CD4-positive, CD25-positive, alpha-beta regulatory T cell (primary cell): ENCODE measurements around the gene VMP1. TPM values are rescaled to one million over a fixed set of nuclear protein-coding genes. Genes with fewer than 3 reads are reported as not detected.

ENCODE experiments used
- ATAC-seq, 2 donors: fragments of 150-1000 bp; cut with Tn5 transposase; one replicate each; pipeline ENCODE4 v1.10.0; 2021; ENCODE audit warnings: low read depth in 2 of 2, moderate number of reproducible peaks in 2 of 2, moderate library complexity in 1 of 2
- DNase-seq, 3 donors: peaks; one replicate each; pipeline versions ENCODE4 v3.0.0 to v3.0.0-alpha.2; 2012 to 2022; ENCODE audit warnings: mixed read lengths in 1 of 3
- H3K27ac ChIP-seq: one replicate; pipeline ENCODE4 v1.7.0; 2013; ENCODE audit warnings: mild to moderate bottlenecking, low read length; ENCODE audit not compliant: insufficient read depth, poor library complexity, severe bottlenecking
- H3K27me3 ChIP-seq: one replicate; pipeline ENCODE4 v1.7.0; 2013; ENCODE audit warnings: low read length; ENCODE audit not compliant: control insufficient read depth, insufficient read depth
- H3K36me3 ChIP-seq: one replicate; pipeline ENCODE4 v1.7.0; 2013; ENCODE audit warnings: mild to moderate bottlenecking, low read length, moderate library complexity; ENCODE audit not compliant: control insufficient read depth, insufficient read depth
- H3K4me1 ChIP-seq: 2 replicates; pipeline ENCODE4 v1.7.0; 2013; ENCODE audit warnings: mild to moderate bottlenecking, low read length; ENCODE audit not compliant: insufficient read depth, control insufficient read depth, poor library complexity, severe bottlenecking
- H3K4me3 ChIP-seq: one replicate; pipeline ENCODE4 v1.7.0; 2013; ENCODE audit warnings: low read depth, mild to moderate bottlenecking, low read length, moderate library complexity
- H3K9me3 ChIP-seq, 2 experiments: 1 replicate in 1 of 2; 2 replicates in 1 of 2; pipeline ENCODE4 v1.7.0; 2013; ENCODE audit warnings: low read length in 2 of 2, mild to moderate bottlenecking in 1 of 2, moderate library complexity in 1 of 2; ENCODE audit not compliant: control insufficient read depth in 2 of 2
- H3K27ac Mint-ChIP-seq, 3 donors: one replicate each; pipeline ENCODE4 v1.8.0; 2020 to 2022; ENCODE audit warnings: mild to moderate bottlenecking in 3 of 3, mixed read lengths in 3 of 3, moderate library complexity in 2 of 3
- H3K27me3 Mint-ChIP-seq: one replicate; pipeline ENCODE4 v1.8.0; 2022; ENCODE audit warnings: mild to moderate bottlenecking, mixed read lengths
- H3K36me3 Mint-ChIP-seq: one replicate; pipeline ENCODE4 v1.8.0; 2020; ENCODE audit warnings: mixed read lengths
- H3K4me1 Mint-ChIP-seq, 4 donors: one replicate each; pipeline ENCODE4 v1.8.0; 2020 to 2022; ENCODE audit warnings: mixed read lengths in 4 of 4, mild to moderate bottlenecking in 1 of 4
- H3K4me3 Mint-ChIP-seq, 4 donors: one replicate each; pipeline ENCODE4 v1.8.0; 2020 to 2022; ENCODE audit warnings: mild to moderate bottlenecking in 4 of 4, mixed read lengths in 4 of 4, moderate library complexity in 3 of 4
- H3K9me3 Mint-ChIP-seq, 7 donors: one replicate each; pipeline ENCODE4 v1.8.0; 2020 to 2022; ENCODE audit warnings: mixed read lengths in 7 of 7, mild to moderate bottlenecking in 3 of 7, moderate library complexity in 2 of 7
- polyA plus RNA-seq, 4 donors: library from polyadenylated mRNA; unstranded; fragments of 300-500 nt; fragmentation: Illumina TruSeq; gene quantifications; one replicate each; pipeline ENCODE4 v1.2.3, GENCODE V29; 2021
- total RNA-seq: library from RNA; stranded (reverse); gene quantifications from one replicate; pipeline ENCODE4 v1.2.3, GENCODE V29; 2022

The VMP1 gene
- total and polyA plus RNA-seq, 5 donors from 2014 or later = 50.3 to 238 (median 73.4) TPM

DNA sequence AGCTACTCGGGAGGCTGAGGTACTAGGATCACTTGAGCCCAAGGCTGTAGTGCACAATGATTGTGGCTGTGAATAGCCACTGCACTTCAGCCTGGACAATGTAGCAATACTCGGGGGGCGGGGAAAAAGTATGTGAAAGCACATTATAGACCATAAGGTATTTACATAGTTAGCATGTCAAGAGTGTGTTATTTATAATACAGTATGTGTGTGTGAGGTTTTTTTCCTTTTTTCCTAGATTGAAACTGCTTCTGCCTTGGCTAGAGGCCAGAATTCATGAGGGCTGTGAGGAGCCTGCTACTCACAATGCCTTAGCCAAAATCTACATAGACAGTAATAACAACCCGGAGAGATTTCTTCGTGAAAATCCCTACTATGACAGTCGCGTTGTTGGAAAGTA is 30.7 kb upstream of the VMP1 start:
- Histone ChIP-seq H3K4me3 (no peak overlapping the region), H3K27ac (no peak overlapping the region), H3K36me3 (peaks cover 92% of the 10 kb centered on the region), H3K4me1 (no peaks in the 10 kb centered on the region), H3K27me3 (no peaks in the 10 kb centered on the region), H3K9me3 (no peaks in the 10 kb centered on the region)
- no peaks in the 10 kb centered on the region for H3K9me3 Mint-ChIP-seq
- H3K27ac Mint-ChIP-seq = peak overlapping the region in 1 of 3 donors; percentile 23
- H3K4me3 Mint-ChIP-seq = no peak overlapping the region
- ATAC-seq (no peak), DNase-seq (no peak)
- H3K36me3 Mint-ChIP-seq = peaks cover 43% of the 10 kb centered on the region
- peaks cover 0 to 4% (median 1%) of the 10 kb centered on the region in 4 donors for H3K4me1 Mint-ChIP-seq
- H3K27me3 Mint-ChIP-seq = no peaks in the 10 kb centered on the region

DNA sequence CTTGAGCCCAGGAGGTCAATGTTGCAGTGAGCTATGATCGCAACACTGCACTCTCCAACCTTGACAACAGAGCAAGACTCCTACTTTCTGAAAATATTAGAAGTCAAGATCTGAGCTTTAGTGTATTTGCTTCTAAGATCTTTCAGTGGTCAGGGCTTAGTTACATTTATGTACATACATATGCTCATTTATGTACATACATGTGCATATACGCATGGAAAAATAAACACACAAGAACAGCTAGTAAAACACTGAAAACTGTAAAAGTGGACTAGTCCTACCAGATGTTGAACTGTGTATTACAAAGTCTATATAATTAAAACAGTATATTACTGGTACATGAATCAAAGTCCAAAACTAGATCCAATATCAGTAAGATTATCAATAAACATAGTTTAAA is 28.5 kb upstream of the VMP1 start:
- no peak for DNase-seq
- Mint-ChIP-seq H3K27me3 (no peaks in the 10 kb centered on the region), H3K9me3 (no peaks in the 10 kb centered on the region), H3K36me3 (peaks cover 48% of the 10 kb centered on the region), H3K4me3 (no peak overlapping the region), H3K27ac (peak overlapping the region in 1 of 3 donors; percentile 60), H3K4me1 (peaks cover 0 to 4% (median 0%) of the 10 kb centered on the region in 4 donors)
- Histone ChIP-seq H3K36me3 (peaks cover 99% of the 10 kb centered on the region), H3K4me3 (no peak overlapping the region), H3K27ac (no peak overlapping the region), H3K4me1 (no peaks in the 10 kb centered on the region), H3K27me3 (no peaks in the 10 kb centered on the region), H3K9me3 (no peaks in the 10 kb centered on the region)
- ATAC-seq = no peak

DNA sequence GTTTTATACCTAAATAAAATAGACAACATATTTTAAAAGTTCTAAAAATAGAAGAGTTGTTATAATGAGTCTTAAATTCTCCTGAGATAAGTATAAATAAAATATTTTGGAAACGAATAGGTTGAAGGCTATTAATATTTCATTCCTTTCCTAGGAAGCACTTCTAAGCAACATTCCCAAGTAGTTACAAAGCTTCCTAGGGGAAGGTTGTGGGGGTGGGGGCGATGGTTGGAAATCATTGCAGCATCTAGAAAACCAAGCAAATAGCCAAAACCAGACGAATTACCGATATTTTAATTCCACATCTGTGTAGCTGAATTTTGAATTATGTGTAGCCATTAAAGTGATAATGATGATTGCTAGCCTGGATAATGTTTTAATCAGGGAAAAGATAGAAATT is 27.1 kb upstream of the VMP1 start:
- ATAC-seq = no peak
- no peak overlapping the region for H3K27ac ChIP-seq
- Mint-ChIP-seq H3K27me3 (no peaks in the 10 kb centered on the region), H3K4me3 (no peak overlapping the region), H3K27ac (peak overlapping the region in 1 of 3 donors; percentile 20), H3K9me3 (no peaks in the 10 kb centered on the region), H3K4me1 (peaks cover 0 to 4% (median 0%) of the 10 kb centered on the region in 4 donors), H3K36me3 (peaks cover 43% of the 10 kb centered on the region)
- DNase-seq = no peak
- H3K9me3 ChIP-seq = no peaks in the 10 kb centered on the region
- H3K27me3 ChIP-seq = no peaks in the 10 kb centered on the region
- H3K4me1 ChIP-seq = no peaks in the 10 kb centered on the region
- H3K36me3 ChIP-seq = peaks cover 99% of the 10 kb centered on the region
- H3K4me3 ChIP-seq = no peak overlapping the region

DNA sequence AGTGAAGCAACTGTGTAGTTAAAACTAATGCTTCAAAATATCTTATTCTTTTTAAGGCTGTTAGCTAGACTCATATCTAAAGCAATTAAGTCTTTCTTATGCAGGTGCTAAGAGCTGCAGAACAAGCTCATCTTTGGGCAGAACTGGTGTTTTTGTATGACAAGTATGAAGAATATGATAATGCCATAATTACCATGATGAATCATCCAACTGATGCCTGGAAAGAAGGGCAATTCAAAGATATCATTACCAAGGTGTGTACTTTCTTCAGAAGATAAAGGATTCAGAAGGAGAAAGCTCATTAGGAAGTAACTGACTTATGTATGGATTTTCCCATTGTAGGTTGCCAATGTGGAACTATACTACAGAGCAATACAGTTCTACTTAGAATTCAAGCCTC is 24.2 kb upstream of the VMP1 start:
- H3K4me1 Mint-ChIP-seq = peaks cover 0 to 12% (median 10%) of the 10 kb centered on the region in 4 donors
- no peaks in the 10 kb centered on the region for H3K27me3 Mint-ChIP-seq
- DNase-seq (no peak), ATAC-seq (no peak)
- H3K9me3 Mint-ChIP-seq = no peaks in the 10 kb centered on the region
- no peaks in the 10 kb centered on the region for H3K27me3 ChIP-seq
- no peak overlapping the region for H3K4me3 ChIP-seq
- H3K36me3 Mint-ChIP-seq = peaks cover 28% of the 10 kb centered on the region
- no peak overlapping the region for H3K27ac ChIP-seq
- H3K9me3 ChIP-seq = no peaks in the 10 kb centered on the region
- no peak overlapping the region for H3K27ac Mint-ChIP-seq
- H3K4me1 ChIP-seq = no peaks in the 10 kb centered on the region
- H3K36me3 ChIP-seq = peaks cover 97% of the 10 kb centered on the region
- H3K4me3 Mint-ChIP-seq = no peak overlapping the region

GRCh38 chr17:59684967-59685366 is 22.5 kb upstream of the VMP1 start:
- Mint-ChIP-seq H3K36me3 (peaks cover 30% of the 10 kb centered on the region), H3K27ac (no peak overlapping the region), H3K4me1 (peaks cover 5 to 22% (median 13%) of the 10 kb centered on the region in 4 donors), H3K4me3 (no peak overlapping the region), H3K9me3 (no peaks in the 10 kb centered on the region), H3K27me3 (no peaks in the 10 kb centered on the region)
- Histone ChIP-seq H3K27ac (no peak overlapping the region), H3K9me3 (no peaks in the 10 kb centered on the region), H3K4me1 (no peaks in the 10 kb centered on the region), H3K36me3 (peaks cover 85% of the 10 kb centered on the region), H3K4me3 (no peak overlapping the region), H3K27me3 (no peaks in the 10 kb centered on the region)
- DNase-seq = no peak
- ATAC-seq = no peak

DNA sequence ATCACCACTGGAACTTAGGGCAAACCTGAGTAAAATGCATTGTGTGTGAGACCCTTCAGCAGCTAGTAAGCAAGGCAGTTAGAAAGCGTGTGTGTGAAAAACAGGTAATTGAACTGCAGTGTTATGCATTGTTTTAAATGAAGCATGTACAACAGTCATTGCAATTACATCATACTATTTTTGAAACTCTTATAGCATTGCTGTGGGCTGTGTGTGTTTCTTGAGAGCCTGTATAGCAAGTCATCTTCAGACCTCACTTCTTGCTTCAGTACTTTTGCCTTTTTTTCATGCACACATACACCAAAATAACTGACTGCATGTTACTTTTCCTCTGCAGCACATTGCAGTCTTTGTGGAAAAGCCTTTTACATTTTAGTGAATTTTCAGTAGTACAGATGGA is 19.4 kb upstream of the VMP1 start:
- Mint-ChIP-seq H3K27me3 (no peaks in the 10 kb centered on the region), H3K36me3 (peaks cover 35% of the 10 kb centered on the region), H3K4me3 (no peak overlapping the region), H3K27ac (peak overlapping the region in 1 of 3 donors; percentile 81), H3K9me3 (no peaks in the 10 kb centered on the region), H3K4me1 (peaks cover 9 to 26% (median 20%) of the 10 kb centered on the region in 4 donors)
- ATAC-seq (no peak), DNase-seq (no peak)
- H3K36me3 ChIP-seq = peaks cover 77% of the 10 kb centered on the region
- no peaks in the 10 kb centered on the region for H3K9me3 ChIP-seq
- peak overlapping the region; percentile 1 for H3K27ac ChIP-seq
- no peaks in the 10 kb centered on the region for H3K4me1 ChIP-seq
- no peaks in the 10 kb centered on the region for H3K27me3 ChIP-seq
- H3K4me3 ChIP-seq = no peak overlapping the region

DNA sequence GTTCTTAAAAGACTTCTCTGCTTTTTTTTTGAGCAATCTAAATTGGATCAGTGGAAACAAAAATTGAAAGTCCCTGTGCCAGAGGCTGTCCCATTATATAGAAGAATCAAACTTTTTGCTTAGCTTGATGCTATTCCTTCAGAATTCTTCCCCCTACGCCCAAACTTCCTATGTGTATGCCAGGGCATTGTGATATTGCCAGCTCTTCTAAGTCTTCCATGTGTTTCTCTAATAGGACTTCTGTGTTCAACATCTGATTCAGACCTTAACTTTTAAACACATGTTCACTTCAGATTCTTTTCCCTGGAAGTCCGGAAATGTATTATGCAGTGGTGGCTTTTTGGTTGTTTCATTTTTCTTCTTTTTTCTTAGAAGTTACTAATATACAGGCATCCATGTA is 19.0 kb upstream of the VMP1 start:
- Mint-ChIP-seq H3K36me3 (peaks cover 36% of the 10 kb centered on the region), H3K4me3 (no peak overlapping the region), H3K27ac (peak overlapping the region in 2 of 3 donors; percentile 13 to 14), H3K4me1 (peaks cover 9 to 26% (median 20%) of the 10 kb centered on the region in 4 donors), H3K27me3 (no peaks in the 10 kb centered on the region), H3K9me3 (no peaks in the 10 kb centered on the region)
- no peaks in the 10 kb centered on the region for H3K4me1 ChIP-seq
- peaks cover 76% of the 10 kb centered on the region for H3K36me3 ChIP-seq
- no peaks in the 10 kb centered on the region for H3K27me3 ChIP-seq
- ATAC-seq = no peak
- no peaks in the 10 kb centered on the region for H3K9me3 ChIP-seq
- no peak overlapping the region for H3K4me3 ChIP-seq
- no peak for DNase-seq
- H3K27ac ChIP-seq = peak overlapping the region; percentile 1

DNA sequence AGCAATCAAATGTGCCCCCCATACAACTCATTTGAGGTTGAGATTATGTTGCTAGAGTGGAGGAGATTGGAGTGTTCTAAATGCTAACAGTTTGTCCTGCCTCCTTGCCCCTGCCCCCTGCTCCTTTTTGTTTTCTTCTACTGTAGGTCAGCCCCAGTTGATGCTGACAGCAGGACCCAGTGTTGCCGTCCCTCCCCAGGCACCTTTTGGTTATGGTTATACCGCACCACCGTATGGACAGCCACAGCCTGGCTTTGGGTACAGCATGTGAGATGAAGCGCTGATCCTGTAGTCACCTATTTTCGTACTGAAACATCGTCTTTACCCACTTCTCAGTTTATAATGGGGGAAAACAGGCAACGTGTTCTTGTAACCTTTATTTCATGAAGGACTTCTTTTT is 13.9 kb upstream of the VMP1 start:
- H3K4me3 Mint-ChIP-seq = no peak overlapping the region

More for the DNA sequence above, 13.9 kb upstream of the VMP1 start:
- ATAC-seq (no peak), DNase-seq (no peak)
- Histone ChIP-seq H3K4me1 (no peaks in the 10 kb centered on the region), H3K36me3 (peaks cover 74% of the 10 kb centered on the region), H3K27ac (no peak overlapping the region), H3K27me3 (no peaks in the 10 kb centered on the region), H3K9me3 (no peaks in the 10 kb centered on the region), H3K4me3 (no peak overlapping the region)
- Mint-ChIP-seq H3K27me3 (no peaks in the 10 kb centered on the region), H3K9me3 (no peaks in the 10 kb centered on the region), H3K36me3 (peaks cover 47% of the 10 kb centered on the region), H3K4me1 (peaks cover 7 to 32% (median 19%) of the 10 kb centered on the region in 4 donors), H3K27ac (no peak overlapping the region)
